IMR-90 (cell line): ENCODE measurements around the gene RFX2. TPM values are rescaled to one million over a fixed set of nuclear protein-coding genes. Genes with fewer than 3 reads are reported as not detected.

Experiments
- ATAC-seq: fragments of 200-7000 bp; cut with Tn5 transposase; 2 replicates; pipeline ENCODE4 v1.9.1; 2020; ENCODE audit warnings: low read depth, mild to moderate bottlenecking, moderate library complexity
- BruUV-seq: library from RNA; stranded (reverse); fragments of 400-500 nt; replicated peaks from 2 replicates; lab custom pipeline; 2021; lab: Mats Ljungman, UMichigan
- CTCF ChIA-PET: fragments of 300-600 bp; formaldehyde crosslinking; extraction: SDS; loops from one replicate; lab custom pipeline; 2021; ENCODE audit warnings: antibody characterized with exemption; lab: Yijun Ruan, JAX
- POLR2A ChIA-PET: fragments of 300-600 bp; sonication (Branson Sonifier 250); formaldehyde crosslinking; loops from one replicate; lab custom pipeline; 2022; ENCODE audit warnings: antibody characterized with exemption; ENCODE audit not compliant: unreplicated experiment; lab: Charles Lee
- DNase-seq: peaks from one replicate; pipeline ENCODE4 v3.0.0; 2013
- H2AFZ ChIP-seq: replicated peaks from 2 replicates; pipeline ENCODE3; 2013; ENCODE audit warnings: low read length, mild to moderate bottlenecking; ENCODE audit not compliant: poor library complexity
- H2AK5ac ChIP-seq: 2 replicates; pipeline ENCODE4 v1.6.1; 2013; ENCODE audit warnings: low read depth, low read length, inconsistent platforms
- H2AK9ac ChIP-seq: replicated peaks from 2 replicates; pipeline ENCODE3; 2013; ENCODE audit warnings: mild to moderate bottlenecking, low read depth, low read length, moderate library complexity; ENCODE audit not compliant: poor library complexity
- H2BK120ac ChIP-seq: 2 replicates; pipeline ENCODE4 v1.6.1; 2013; ENCODE audit warnings: low read depth, low read length, inconsistent platforms
- H2BK15ac ChIP-seq: 3 replicates; pipeline ENCODE4 v1.6.1; 2013; ENCODE audit warnings: low read depth, low read length, inconsistent platforms
- H2BK20ac ChIP-seq: 2 replicates; pipeline ENCODE4 v1.6.1; 2013; ENCODE audit warnings: low read depth, mild to moderate bottlenecking, inconsistent platforms, low read length, moderate library complexity
- H2BK5ac ChIP-seq: 2 replicates; pipeline ENCODE4 v1.6.1; 2013; ENCODE audit warnings: mild to moderate bottlenecking, low read depth, low read length, inconsistent platforms; ENCODE audit not compliant: poor library complexity, severe bottlenecking
- H3K14ac ChIP-seq: replicated peaks from 2 replicates; pipeline ENCODE4 v1.6.1; 2013; ENCODE audit warnings: low read depth, low read length, inconsistent platforms
- H3K18ac ChIP-seq: 2 replicates; pipeline ENCODE4 v1.6.1; 2013; ENCODE audit warnings: low read depth, low read length, control low read depth
- H3K23ac ChIP-seq: 2 replicates; pipeline ENCODE4 v1.6.1; 2013; ENCODE audit warnings: low read depth, low read length, inconsistent platforms
- H3K27ac ChIP-seq: 2 replicates; pipeline ENCODE4 v1.5.1; 2013; ENCODE audit warnings: mild to moderate bottlenecking, control low read depth, low read length; ENCODE audit not compliant: insufficient read depth
- H3K27me3 ChIP-seq: 2 replicates; pipeline ENCODE4 v1.6.1; 2013; ENCODE audit warnings: low read length; ENCODE audit not compliant: control insufficient read depth, insufficient read depth
- H3K36me3 ChIP-seq: 2 replicates; pipeline ENCODE4 v1.6.1; 2013; ENCODE audit warnings: low read length, mixed read lengths; ENCODE audit not compliant: control insufficient read depth, insufficient read depth
- H3K4ac ChIP-seq: 2 replicates; pipeline ENCODE4 v1.6.1; 2013; ENCODE audit warnings: low read depth, low read length, inconsistent platforms
- H3K4me1 ChIP-seq: 2 replicates; pipeline ENCODE4 v1.6.1; 2013; ENCODE audit warnings: low read length, mixed read lengths; ENCODE audit not compliant: control insufficient read depth, insufficient read depth
- H3K4me2 ChIP-seq: 2 replicates; pipeline ENCODE4 v1.6.1; 2013; ENCODE audit warnings: low read depth, mild to moderate bottlenecking, control low read depth, low read length, moderate library complexity
- H3K4me3 ChIP-seq: 2 replicates; pipeline ENCODE4 v1.5.1; 2013; ENCODE audit warnings: low read depth, mild to moderate bottlenecking, control low read depth, low read length, moderate library complexity; ENCODE audit not compliant: insufficient read depth
- H3K56ac ChIP-seq: 2 replicates; pipeline ENCODE4 v1.6.1; 2013; ENCODE audit warnings: low read length, inconsistent platforms; ENCODE audit not compliant: insufficient read depth; ENCODE audit errors: extremely low read depth
- H3K79me1 ChIP-seq, 2 experiments: 2 replicates each; pipeline ENCODE4 v1.6.1; 2013; ENCODE audit warnings: low read length in 2 of 2, inconsistent platforms in 1 of 2, low read depth in 1 of 2
- H3K9ac ChIP-seq: 2 replicates; pipeline ENCODE4 v1.6.1; 2013; ENCODE audit warnings: low read depth, low read length, control low read depth
- H3K9me1 ChIP-seq: 2 replicates; pipeline ENCODE4 v1.6.1; 2013; ENCODE audit warnings: low read length, inconsistent platforms; ENCODE audit not compliant: insufficient read depth
- H3K9me3 ChIP-seq: 2 replicates; pipeline ENCODE4 v1.6.1; 2013; ENCODE audit warnings: low read length; ENCODE audit not compliant: control insufficient read depth, insufficient read depth
- H4K20me1 ChIP-seq: 2 replicates; pipeline ENCODE4 v1.6.1; 2013; ENCODE audit warnings: low read length, inconsistent platforms; ENCODE audit not compliant: insufficient read depth
- H4K5ac ChIP-seq: 2 replicates; pipeline ENCODE4 v1.6.1; 2013; ENCODE audit warnings: mild to moderate bottlenecking, low read depth, low read length, control low read depth
- H4K8ac ChIP-seq, 2 experiments: 2 replicates each; pipeline ENCODE4 v1.6.1; 2013; ENCODE audit warnings: low read depth in 2 of 2, low read length in 2 of 2, control low read depth in 1 of 2, inconsistent platforms in 1 of 2
- H4K91ac ChIP-seq: 2 replicates; pipeline ENCODE4 v1.6.1; 2013; ENCODE audit warnings: low read depth, low read length, inconsistent platforms; ENCODE audit not compliant: insufficient read depth
- BHLHE40 ChIP-seq: fragments of 150-350 bp; IDR thresholded peaks from 2 replicates; pipeline ENCODE4 v1.6.1; 2016; ENCODE audit warnings: mild to moderate bottlenecking, low read depth, low read length
- CHD1 ChIP-seq: IDR thresholded peaks from 2 replicates; pipeline ENCODE4 v1.6.1; 2012; ENCODE audit warnings: low read depth, low read length, improper control_type of control experiment
- FOS ChIP-seq: fragments of 150-350 bp; IDR thresholded peaks from 2 replicates; pipeline ENCODE4 v1.6.1; 2016; ENCODE audit warnings: low read depth, low read length
- MAFK ChIP-seq: IDR thresholded peaks from 2 replicates; pipeline ENCODE4 v1.6.1; 2012; ENCODE audit warnings: low read depth, low read length, improper control_type of control experiment
- MAZ ChIP-seq: IDR thresholded peaks from 2 replicates; pipeline ENCODE4 v1.6.1; 2012; ENCODE audit warnings: low read depth, mild to moderate bottlenecking, low read length, improper control_type of control experiment, moderate library complexity, borderline replicate concordance
- MXI1 ChIP-seq: IDR thresholded peaks from 2 replicates; pipeline ENCODE4 v1.6.1; 2012; ENCODE audit warnings: low read depth, mild to moderate bottlenecking, low read length, moderate library complexity, borderline replicate concordance
- RCOR1 ChIP-seq: IDR thresholded peaks from 2 replicates; pipeline ENCODE4 v1.6.1; 2012; ENCODE audit warnings: mild to moderate bottlenecking, low read length, improper control_type of control experiment; ENCODE audit not compliant: insufficient replicate concordance
- RFX5 ChIP-seq: IDR thresholded peaks from 2 replicates; pipeline ENCODE4 v1.8.0; 2012; ENCODE audit warnings: low read depth, mild to moderate bottlenecking, low read length, moderate library complexity
- SMC3 ChIP-seq: fragments of 150-350 bp; IDR thresholded peaks from 2 replicates; pipeline ENCODE4 v1.6.1; 2016; ENCODE audit warnings: low read depth, mild to moderate bottlenecking, antibody characterized with exemption, low read length, moderate library complexity
- WGBS, 2 experiments: methylation state at CpG; one replicate each; pipeline versions ENCODE4 v1.1.5 to v1.1.7; 2013; ENCODE audit warnings: missing lambda C conversion rate in 2 of 2; ENCODE audit not compliant: insufficient read length in 1 of 2; ENCODE audit errors: extremely low coverage in 2 of 2; 5-methylcytosine and 5-hydroxymethylcytosine counted together
- dilution Hi-C: fragments of 300-500 bp; cut with HindIII; formaldehyde crosslinking; loops from one replicate; pipeline ENCODE4 v1.14.3; 2018; ENCODE audit warnings: low sequenced_read_pairs; ENCODE audit not compliant: unreplicated experiment
- in situ Hi-C: fragments of 300-500 bp; cut with MboI; formaldehyde crosslinking; loops from 3 replicates; pipeline ENCODE4 v1.14.3; 2019; ENCODE audit warnings: low sequenced_read_pairs, inconsistent platforms, mixed read lengths
- intact Hi-C: fragments of 100-400 bp; cut with micrococcal nuclease; formaldehyde crosslinking; loops from 2 replicates; pipeline ENCODE4 v1.10.0; 2022
- polyA plus RNA-seq, 3 experiments: library from polyadenylated mRNA; depleted of rRNA; stranded (reverse); fragments of >200 nt; gene quantifications; 2 replicates each; pipeline ENCODE4 v1.2.3, GENCODE V29; 2012; ENCODE audit warnings: low replicate concordance in 1 of 3
- total RNA-seq: library from RNA; depleted of rRNA; stranded (reverse); fragments of >200 nt; gene quantifications from 2 replicates; pipeline ENCODE4 v1.2.3, GENCODE V29; 2012
- TF ChIP-seq, protein P1 (sequence below): conservative IDR thresholded peaks from 2 replicates; pipeline ENCODE4 v1.5.1; 2012; ENCODE audit warnings: mild to moderate bottlenecking, low read depth, low read length, improper control_type of control experiment
- TF ChIP-seq, protein P2 (sequence below): fragments of 150-350 bp; IDR thresholded peaks from 2 replicates; pipeline ENCODE4 v1.6.1; 2016; ENCODE audit warnings: low read depth, mild to moderate bottlenecking, low read length, moderate library complexity, borderline replicate concordance

Gene RFX2
- total and polyA plus RNA-seq, 2 of the 4 experiments (the other 2 are of a cell fraction) = 2.2 to 4.9 TPM

GRCh38 chr19:6048793-6049405 is 61.4 kb downstream of the RFX2 start (continued):
- TF ChIP-seq RCOR1 = no peak

GRCh38 chr19:6048348-6048747 is 62.0 kb downstream of the RFX2 start:
- no peak overlapping the region for H3K9ac ChIP-seq
- ATAC-seq (no peak), DNase-seq (no peak)

More at GRCh38 chr19:6048348-6048747, 62.0 kb downstream of the RFX2 start:
- no peak overlapping the region for H3K23ac ChIP-seq
- no peaks in the 10 kb centered on the region for H3K27me3 ChIP-seq
- H3K14ac ChIP-seq = no peak overlapping the region; the same call in 1 of the 2 replicates
- dilution Hi-C loops (no loop called here), in situ Hi-C loops (loop anchor here (10.0 kb wide), 1 partner anchor 256 kb away; no protein-coding TSS in a partner anchor), intact Hi-C loops (loop anchor here (1.0 to 10.0 kb wide), 7 partner anchors 59 to 814 kb away; no protein-coding TSS in a partner anchor)
- no peaks in the 10 kb centered on the region for H3K79me1 ChIP-seq
- H4K91ac ChIP-seq = no peak overlapping the region
- H3K4me3 ChIP-seq = no peak overlapping the region
- no peak overlapping the region for H2BK5ac ChIP-seq
- no peak overlapping the region for H4K5ac ChIP-seq
- ChIA-PET CTCF (interaction anchor here (0.9 to 2.8 kb wide), 8 partner anchors 9 to 94 kb away, joined by 3 to 34 read pairs (median 5); no protein-coding TSS in a partner anchor), POLR2A (interaction anchor here (0.6 kb wide), 1 partner anchor 57 kb away, joined by 8 read pairs; no protein-coding TSS in a partner anchor)
- TF ChIP-seq MXI1 (no peak), RFX5 (no peak), MAZ (no peak), SMC3 (no peak), MAFK (no peak), RCOR1 (no peak), CHD1 (no peak), FOS (no peak), BHLHE40 (no peak)
- TF ChIP-seq, protein P1, sequence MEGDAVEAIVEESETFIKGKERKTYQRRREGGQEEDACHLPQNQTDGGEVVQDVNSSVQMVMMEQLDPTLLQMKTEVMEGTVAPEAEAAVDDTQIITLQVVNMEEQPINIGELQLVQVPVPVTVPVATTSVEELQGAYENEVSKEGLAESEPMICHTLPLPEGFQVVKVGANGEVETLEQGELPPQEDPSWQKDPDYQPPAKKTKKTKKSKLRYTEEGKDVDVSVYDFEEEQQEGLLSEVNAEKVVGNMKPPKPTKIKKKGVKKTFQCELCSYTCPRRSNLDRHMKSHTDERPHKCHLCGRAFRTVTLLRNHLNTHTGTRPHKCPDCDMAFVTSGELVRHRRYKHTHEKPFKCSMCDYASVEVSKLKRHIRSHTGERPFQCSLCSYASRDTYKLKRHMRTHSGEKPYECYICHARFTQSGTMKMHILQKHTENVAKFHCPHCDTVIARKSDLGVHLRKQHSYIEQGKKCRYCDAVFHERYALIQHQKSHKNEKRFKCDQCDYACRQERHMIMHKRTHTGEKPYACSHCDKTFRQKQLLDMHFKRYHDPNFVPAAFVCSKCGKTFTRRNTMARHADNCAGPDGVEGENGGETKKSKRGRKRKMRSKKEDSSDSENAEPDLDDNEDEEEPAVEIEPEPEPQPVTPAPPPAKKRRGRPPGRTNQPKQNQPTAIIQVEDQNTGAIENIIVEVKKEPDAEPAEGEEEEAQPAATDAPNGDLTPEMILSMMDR = no peak
- TF ChIP-seq, protein P2, sequence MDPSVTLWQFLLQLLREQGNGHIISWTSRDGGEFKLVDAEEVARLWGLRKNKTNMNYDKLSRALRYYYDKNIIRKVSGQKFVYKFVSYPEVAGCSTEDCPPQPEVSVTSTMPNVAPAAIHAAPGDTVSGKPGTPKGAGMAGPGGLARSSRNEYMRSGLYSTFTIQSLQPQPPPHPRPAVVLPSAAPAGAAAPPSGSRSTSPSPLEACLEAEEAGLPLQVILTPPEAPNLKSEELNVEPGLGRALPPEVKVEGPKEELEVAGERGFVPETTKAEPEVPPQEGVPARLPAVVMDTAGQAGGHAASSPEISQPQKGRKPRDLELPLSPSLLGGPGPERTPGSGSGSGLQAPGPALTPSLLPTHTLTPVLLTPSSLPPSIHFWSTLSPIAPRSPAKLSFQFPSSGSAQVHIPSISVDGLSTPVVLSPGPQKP = no peak
- H3K9me1 ChIP-seq = no peaks in the 10 kb centered on the region
- peak overlapping the region; percentile 61 for H2AFZ ChIP-seq
- H3K56ac ChIP-seq = no peak overlapping the region
- no peaks in the 10 kb centered on the region for H3K36me3 ChIP-seq
- no peak overlapping the region for H2BK15ac ChIP-seq
- H2BK20ac ChIP-seq = no peak overlapping the region
- no peaks in the 10 kb centered on the region for H3K9me3 ChIP-seq
- H2AK9ac ChIP-seq = no peak overlapping the region
- no peak overlapping the region for H3K27ac ChIP-seq
- H4K8ac ChIP-seq = peak overlapping the region in 1 of 2 experiments; percentile 28; a peak in 1 of 4 replicates
- no CpG with 5 or more reads among the region's 9 CpGs for WGBS, 2 experiments
- no peak overlapping the region for H3K4me2 ChIP-seq
- peak overlapping the region; percentile 5; the same call in 1 of the 2 replicates for H3K4ac ChIP-seq
- H2BK120ac ChIP-seq = no peak overlapping the region
- H2AK5ac ChIP-seq = peak overlapping the region; percentile 56; the same call in 1 of the 2 replicates
- no peaks in the 10 kb centered on the region for H4K20me1 ChIP-seq
- no peaks in the 10 kb centered on the region for H3K4me1 ChIP-seq
- no peak overlapping the region for H3K18ac ChIP-seq
- BruUV-seq = no TSS peak
